Brain microvascular endothelial cell (primary cell): ENCODE results near the gene LONRF3.
A peak's percentile ranks its signal among the peaks of the same experiment; 100 is the strongest.

ENCODE experiments used
- DNase-seq: peaks from one replicate; pipeline ENCODE4 v3.0.0-alpha.2; 2020
- H3K27ac ChIP-seq: fragments of 250-450 bp; sonication (Bioruptor Pico); 2 replicates; pipeline ENCODE4 v1.5.1; 2020; ENCODE audit warnings: mild to moderate bottlenecking, moderate library complexity
- H3K27me3 ChIP-seq: fragments of 250-450 bp; sonication (Bioruptor Pico); replicated peaks from 2 replicates; pipeline ENCODE4 v1.5.1; 2020; ENCODE audit warnings: mild to moderate bottlenecking
- H3K36me3 ChIP-seq: fragments of 250-450 bp; sonication (Bioruptor Pico); replicated peaks from 2 replicates; pipeline ENCODE4 v1.5.1; 2020; ENCODE audit warnings: mild to moderate bottlenecking
- H3K4me3 ChIP-seq: 2 replicates; pipeline ENCODE4 v1.5.1; 2011; ENCODE audit warnings: low read depth, mild to moderate bottlenecking, control low read depth, low read length, moderate library complexity
- CTCF ChIP-seq: IDR thresholded peaks from 2 replicates; pipeline ENCODE4 v1.5.1; 2011; ENCODE audit warnings: low read depth, mild to moderate bottlenecking, moderate library complexity, low read length, control low read depth, inconsistent platforms; ENCODE audit errors: missing control alignments
- in situ Hi-C: cut with HindIII; loops from 2 replicates; pipeline ENCODE4 v1.10.0; 2017; ENCODE audit warnings: low sequenced_read_pairs, low pct_ligation_motif_present

Gene LONRF3

DNA sequence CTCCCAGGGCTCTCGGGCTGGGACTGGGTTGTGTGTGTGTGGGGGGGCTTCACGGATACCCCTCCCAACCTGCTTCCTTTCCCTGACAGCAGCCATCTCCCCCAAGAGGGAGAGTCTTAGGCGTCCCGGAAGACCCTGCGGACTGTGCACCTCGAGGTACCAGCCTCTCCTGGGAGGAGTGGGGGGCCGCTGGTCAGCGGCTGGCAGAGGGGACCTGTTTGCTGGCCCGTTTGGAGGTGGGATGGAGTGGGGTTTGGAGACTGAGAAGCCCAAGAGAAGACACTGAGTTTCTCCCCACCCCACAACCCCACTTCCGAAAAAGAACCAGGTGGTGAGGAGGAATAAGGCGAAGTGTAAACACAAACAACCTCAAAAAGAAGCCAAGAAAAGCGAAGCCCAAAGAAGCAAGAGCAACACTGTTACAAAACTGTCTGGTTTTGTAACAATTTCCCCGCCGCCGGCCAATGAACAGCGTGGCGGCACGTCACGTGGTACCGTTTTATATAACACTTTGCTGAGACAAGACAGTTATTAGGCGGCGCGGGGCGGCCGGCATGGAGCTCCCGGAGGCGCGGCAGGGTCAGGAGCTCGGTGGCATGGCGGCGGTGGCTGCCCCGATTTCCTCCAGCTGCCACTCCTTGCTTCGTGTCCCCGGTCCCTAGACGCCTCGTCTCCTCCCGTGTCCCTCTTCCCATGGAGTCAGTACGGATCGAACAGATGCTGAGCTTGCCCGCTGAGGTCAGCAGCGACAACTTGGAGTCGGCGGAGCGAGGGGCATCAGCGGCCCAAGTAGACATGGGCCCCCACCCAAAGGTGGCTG is at the start of gene LONRF3:
LONRF3 (plus strand) TSS at position 531 of the 820 bp plus-strand sequence; CDS start at position 694, 163 bp downstream.
- peak; percentile 20 for DNase-seq
- in situ Hi-C loops = no loop called here

DNA sequence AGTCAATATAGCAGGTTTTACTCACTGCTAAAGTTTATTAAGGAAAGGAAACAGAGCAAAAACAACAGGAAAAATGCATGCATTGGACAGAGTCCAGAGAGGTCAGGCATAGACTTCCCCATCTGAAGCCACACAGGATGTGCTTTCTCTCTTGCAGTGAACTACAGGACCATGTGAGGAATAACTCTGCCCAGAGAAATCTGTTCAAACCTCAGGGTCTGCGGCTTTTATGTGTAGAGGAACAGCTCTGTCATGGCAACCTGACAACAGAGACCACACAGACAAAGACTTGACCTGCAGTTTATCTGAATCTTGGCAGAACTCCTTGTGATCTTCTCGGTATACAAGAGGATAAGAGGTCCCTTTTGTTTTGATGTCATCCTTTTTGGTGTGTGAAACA is 46.3 kb upstream of the LONRF3 start:
- H3K4me3 ChIP-seq = no peak overlapping the region
- H3K27ac ChIP-seq = no peak overlapping the region
- DNase-seq = peak; percentile 3
- in situ Hi-C loops = no loop called here
- H3K36me3 ChIP-seq = no peaks in the 10 kb centered on the region
- TF ChIP-seq CTCF = no peak
- no peaks in the 10 kb centered on the region for H3K27me3 ChIP-seq

More for the DNA sequence above, at the start of gene LONRF3:
- H3K27ac ChIP-seq = no peak within 1 kb of the TSS
- TF ChIP-seq CTCF = no peak
- no peaks in the 10 kb centered on the region for H3K36me3 ChIP-seq
- peak within 1 kb of the TSS; percentile 29 for H3K4me3 ChIP-seq
- H3K27me3 ChIP-seq = peaks cover 18% of the 10 kb centered on the region

- H3K4me3 ChIP-seq = no peak overlapping the region
- no peaks in the 10 kb centered on the region for H3K36me3 ChIP-seq
- H3K27ac ChIP-seq = no peak overlapping the region
- TF ChIP-seq CTCF = no peak
- no peaks in the 10 kb centered on the region for H3K27me3 ChIP-seq
- in situ Hi-C loops = no loop called here
- no peak for DNase-seq
Measured at GRCh38 chrX:118935352-118935751, 39.1 kb upstream of the LONRF3 start.

DNA sequence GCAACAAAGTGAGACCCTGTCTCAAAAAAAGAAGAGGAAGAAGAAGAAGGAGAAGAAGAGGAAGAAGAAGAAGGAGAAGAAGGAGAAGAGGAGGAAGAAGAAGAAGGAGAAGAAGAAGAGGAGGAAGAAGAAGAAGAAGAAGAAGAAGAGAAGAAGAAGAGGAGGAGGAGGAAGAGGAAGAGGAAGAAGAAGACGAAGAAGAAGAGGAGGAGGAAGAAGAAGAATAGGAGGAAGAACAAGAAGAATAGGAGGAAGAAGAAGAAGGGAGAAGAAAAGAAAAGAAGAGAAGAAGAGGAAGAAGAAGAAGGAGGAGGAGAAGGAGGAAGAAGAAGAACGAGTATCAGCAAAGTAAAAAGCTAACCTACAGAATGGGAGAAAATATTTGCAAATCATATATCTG is 33.3 kb upstream of the LONRF3 start:
- no peaks in the 10 kb centered on the region for H3K36me3 ChIP-seq
- no peak overlapping the region for H3K4me3 ChIP-seq
- in situ Hi-C loops = no loop called here
- H3K27me3 ChIP-seq = no peaks in the 10 kb centered on the region
- no peak for TF ChIP-seq CTCF
- no peak for DNase-seq
- H3K27ac ChIP-seq = no peak overlapping the region

DNA sequence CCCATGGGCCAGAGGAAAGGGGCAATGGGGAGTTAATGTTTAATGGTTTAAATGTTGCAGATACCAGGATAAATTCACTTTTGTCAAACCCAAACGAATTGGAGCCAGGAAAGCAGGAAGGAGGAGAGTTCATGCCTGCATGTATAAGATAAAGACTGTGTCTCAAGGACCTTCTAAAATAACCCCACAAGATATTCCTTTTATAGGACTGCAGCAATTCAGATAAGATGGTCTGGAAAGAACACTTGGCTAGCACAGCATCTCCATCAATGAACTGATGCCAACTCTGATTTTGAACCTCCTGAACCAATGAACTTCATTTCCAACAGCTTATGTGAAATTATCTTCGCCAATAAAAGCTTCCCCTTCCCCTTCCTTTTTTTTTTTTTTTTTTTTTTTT is 31.3 kb upstream of the LONRF3 start:
- Histone ChIP-seq H3K36me3 (no peaks in the 10 kb centered on the region), H3K27ac (no peak overlapping the region), H3K4me3 (no peak overlapping the region), H3K27me3 (no peaks in the 10 kb centered on the region)
- no peak for TF ChIP-seq CTCF
- no peak for DNase-seq
- in situ Hi-C loops = no loop called here

- H3K36me3 ChIP-seq = no peaks in the 10 kb centered on the region
- no peak overlapping the region for H3K4me3 ChIP-seq
- H3K27me3 ChIP-seq = no peaks in the 10 kb centered on the region
- no peak for TF ChIP-seq CTCF
- DNase-seq = no peak
- no peak overlapping the region for H3K27ac ChIP-seq
- in situ Hi-C loops = no loop called here
Measured at GRCh38 chrX:118945921-118946320, 28.5 kb upstream of the LONRF3 start.
